HG02571 (cell line): ENCODE measurements around the gene NR0B1.

Experiments used
- ATAC-seq: cut with Tn5 transposase; IDR thresholded peaks from one replicate; pipeline ENCODE4 v1.9.1; 2021; ENCODE audit warnings: mild to moderate bottlenecking, moderate library complexity; ENCODE audit not compliant: unreplicated experiment

NR0B1 gene

GRCh38 chrX:30278365-30278764, 30.8 kb downstream of the NR0B1 start:
- no peak for ATAC-seq

GRCh38 chrX:30275498-30275897, 33.7 kb downstream of the NR0B1 start:
- no peak for ATAC-seq

DNA sequence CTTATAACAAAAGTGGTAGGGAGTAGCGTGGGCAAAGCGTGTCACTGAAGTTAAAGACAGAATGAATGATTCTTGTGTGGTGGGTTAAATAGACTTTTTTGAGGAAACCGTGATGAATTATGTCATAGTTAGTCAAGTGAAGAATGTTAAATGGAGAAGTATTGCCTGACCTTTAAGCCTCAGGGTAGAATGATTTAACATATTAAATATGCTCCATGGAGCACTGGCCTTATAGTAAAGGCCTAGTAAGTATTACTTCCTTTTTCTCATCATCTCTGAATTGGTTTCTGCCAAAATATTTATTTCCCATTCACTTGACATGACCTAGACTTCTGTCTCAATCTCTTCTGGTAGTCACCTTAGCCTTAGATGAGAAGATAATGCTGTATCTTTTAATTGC, 38.6 kb downstream of the NR0B1 start:
- ATAC-seq, result no peak

GRCh38 chrX:30262763-30263162, 46.4 kb downstream of the NR0B1 start:
- no peak for ATAC-seq

GRCh38 chrX:30261012-30261411, 48.2 kb downstream of the NR0B1 start:
- ATAC-seq, result no peak

DNA sequence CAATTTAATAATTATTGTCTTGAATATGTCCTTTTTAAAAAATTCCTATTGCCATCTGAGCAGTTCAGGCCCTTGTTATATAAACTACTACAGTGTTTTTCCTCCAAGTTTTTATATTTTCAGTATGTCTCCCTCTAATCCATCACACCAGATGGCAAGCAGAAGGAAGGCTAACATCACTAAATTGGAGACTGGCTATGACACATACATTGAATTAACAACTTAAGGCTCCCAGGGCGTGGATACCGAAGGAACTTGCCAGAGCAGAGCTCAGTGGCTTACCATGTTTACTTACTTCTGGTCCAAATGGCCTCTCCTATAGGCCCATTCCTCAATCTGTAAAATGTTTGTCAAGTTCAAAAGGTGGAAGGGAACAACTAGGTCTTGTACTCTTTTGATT, 49.3 kb downstream of the NR0B1 start:
- no peak for ATAC-seq
